IPS DF 19.7 (cell line): ENCODE data around the gene SLF2.
A peak's percentile ranks its signal among the peaks of the same experiment; 100 is the strongest.
"Not testable (repeated sequence)": the region's sequence is repeated elsewhere in the genome, so short reads cannot be mapped to it uniquely, and the experiment has no call there.

Source experiments
- DNase-seq: peaks from one replicate; pipeline ENCODE4 v3.0.0-alpha.2; 2013; ENCODE audit warnings: low read depth, low spot score

SLF2 gene

DNA sequence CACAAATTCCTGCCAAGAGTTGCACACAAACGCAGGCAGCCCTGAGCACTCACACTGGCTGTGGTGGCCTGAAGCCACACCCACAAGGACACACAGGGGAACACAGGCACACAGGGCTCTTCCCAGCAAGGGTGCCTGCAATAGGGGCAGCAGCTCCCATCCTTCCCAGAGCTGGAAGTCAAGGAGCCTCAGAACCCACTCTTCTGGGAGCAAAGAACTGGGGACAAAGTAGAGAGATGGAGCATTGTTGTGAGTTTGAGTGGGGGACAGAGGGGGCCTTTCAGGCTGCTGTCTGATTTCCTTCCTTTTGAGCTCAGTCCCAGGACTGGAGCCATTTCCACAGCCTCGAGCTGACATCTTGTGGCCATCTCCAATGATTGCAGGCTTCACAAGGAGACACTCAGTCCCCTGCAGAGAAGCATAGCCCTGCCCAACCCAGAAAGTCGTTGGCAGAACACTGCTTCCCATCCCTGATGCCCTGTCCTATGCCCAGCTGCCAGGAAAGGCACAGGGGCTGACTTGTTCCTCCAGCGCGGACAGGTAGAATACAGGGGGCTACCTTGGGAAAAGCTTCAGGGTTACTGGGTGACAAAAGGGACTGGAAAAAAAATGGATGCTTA is 34.4 kb upstream of the SLF2 start:
- peak; percentile 57 for DNase-seq

DNA sequence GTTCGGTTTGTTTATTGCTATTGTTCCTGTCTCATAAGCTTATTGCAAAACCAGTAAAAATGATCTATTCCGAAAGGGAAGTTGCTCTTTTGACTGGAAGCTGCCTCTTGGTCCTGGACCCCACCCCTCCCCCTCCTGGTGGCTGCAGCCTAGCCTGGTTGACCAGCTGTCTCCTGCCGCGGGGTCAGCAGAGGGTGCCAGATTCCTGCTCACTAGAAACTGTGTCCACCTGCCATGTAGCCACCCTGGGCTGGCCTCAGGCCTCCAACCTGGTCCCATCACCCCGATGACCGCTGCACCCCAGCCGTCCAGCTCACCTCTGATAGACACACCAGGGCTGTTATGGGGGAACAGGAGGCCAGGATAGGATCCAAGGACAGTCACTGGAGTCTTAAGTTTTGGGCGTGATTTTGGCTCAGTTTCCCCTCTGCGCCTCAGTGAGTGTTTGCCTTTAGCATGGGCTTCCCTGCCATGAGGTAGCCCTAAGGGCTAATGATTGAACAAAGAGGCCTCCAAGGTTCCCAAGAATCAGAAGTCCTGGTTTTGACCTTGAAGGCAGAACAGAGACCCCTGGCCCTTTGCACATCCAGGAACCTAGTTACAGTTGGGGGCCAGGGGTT is 32.9 kb upstream of the SLF2 start:
- DNase-seq = no peak

DNA sequence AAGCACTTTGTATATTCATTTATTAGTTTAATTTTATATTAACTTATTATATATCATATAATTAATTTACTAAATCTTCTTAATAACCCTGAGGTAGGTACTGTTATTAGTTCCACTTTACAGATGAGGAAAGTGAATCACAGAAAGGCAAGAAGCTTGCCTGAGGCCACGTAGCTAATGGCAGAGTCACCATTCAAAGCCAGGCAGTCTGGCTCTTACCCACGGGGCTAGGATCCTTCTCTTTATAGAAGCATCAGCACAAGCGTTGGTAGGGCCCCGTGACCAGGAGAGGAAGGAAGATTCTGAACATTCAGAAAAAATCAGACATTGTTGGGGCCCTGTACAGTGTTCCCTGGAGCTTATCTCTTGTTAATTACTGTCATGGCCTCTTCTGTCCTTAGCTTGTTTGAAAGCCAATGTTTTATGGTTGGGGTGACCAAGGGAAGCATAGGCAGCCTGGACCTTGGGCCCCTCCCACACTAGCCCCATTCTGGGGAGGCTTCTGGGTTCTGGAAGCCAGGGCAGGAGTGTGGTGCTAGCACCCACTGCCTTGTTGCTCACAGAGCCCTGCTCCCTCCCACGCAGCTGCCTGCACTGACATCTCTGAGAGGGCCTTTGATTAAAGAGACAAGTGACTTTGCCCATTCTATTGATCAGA is 31.1 kb upstream of the SLF2 start:
- DNase-seq = no peak

GRCh38 chr10:100882252-100882651 is 30.5 kb upstream of the SLF2 start:
- no peak for DNase-seq

- no peak for DNase-seq
Measured at GRCh38 chr10:100882671-100883311, 30.0 kb upstream of the SLF2 start.

GRCh38 chr10:100883312-100883821 is 29.4 kb upstream of the SLF2 start:
- no peak for DNase-seq

- not testable (repeated sequence) for DNase-seq
Measured at GRCh38 chr10:100885611-100886010, 27.2 kb upstream of the SLF2 start.

- DNase-seq = no peak
Measured at GRCh38 chr10:100886091-100886490, 26.7 kb upstream of the SLF2 start.

- no peak for DNase-seq
Measured at GRCh38 chr10:100886521-100886920, 26.2 kb upstream of the SLF2 start.

DNA sequence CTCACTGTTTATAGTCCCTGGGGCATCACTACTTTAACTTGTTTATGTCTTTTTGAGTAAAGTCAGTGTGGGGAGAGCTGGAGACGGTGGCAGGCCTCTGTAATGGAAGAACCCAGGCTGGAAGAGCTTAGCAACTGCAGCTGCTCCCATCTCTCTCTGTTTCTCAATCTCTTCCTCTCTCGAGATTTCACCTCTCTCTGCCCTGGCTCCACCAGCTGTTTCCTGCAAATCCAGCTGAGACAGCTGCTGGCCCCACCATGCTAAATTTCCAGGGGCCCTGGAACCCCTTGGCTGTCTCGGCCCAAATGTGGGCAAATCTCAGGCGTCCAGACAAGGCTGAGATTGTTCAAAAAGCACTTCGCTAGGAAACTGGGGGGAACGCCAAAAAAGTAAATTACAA is 25.8 kb upstream of the SLF2 start:
- no peak for DNase-seq

DNA sequence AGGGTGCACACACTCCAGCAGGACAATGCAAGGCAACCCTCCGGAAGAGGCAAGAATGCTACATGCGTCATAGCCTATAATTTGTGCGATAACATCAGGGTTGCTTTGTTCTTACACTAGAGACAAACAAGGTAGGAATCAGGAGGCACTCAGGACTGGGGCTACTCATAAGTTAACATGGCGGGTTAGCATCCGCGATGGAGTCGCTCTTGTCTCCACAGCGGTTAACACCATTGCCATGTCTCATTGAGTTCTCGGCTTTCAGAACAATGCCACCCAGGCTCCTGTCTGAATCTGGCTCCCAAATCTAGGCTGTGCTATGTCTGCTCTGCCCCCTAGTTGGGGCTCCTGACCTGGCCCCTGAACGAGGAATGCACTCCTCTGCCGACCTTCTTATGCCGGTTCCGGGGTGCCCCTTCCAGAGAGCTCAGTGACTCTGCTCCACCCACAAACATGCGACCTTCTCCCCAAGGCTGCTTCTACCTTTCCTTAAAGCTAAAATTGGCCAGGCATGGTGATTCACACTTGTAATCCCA is 24.9 kb upstream of the SLF2 start:
- no peak for DNase-seq

GRCh38 chr10:100888957-100889356 is 23.8 kb upstream of the SLF2 start:
- DNase-seq = no peak

DNA sequence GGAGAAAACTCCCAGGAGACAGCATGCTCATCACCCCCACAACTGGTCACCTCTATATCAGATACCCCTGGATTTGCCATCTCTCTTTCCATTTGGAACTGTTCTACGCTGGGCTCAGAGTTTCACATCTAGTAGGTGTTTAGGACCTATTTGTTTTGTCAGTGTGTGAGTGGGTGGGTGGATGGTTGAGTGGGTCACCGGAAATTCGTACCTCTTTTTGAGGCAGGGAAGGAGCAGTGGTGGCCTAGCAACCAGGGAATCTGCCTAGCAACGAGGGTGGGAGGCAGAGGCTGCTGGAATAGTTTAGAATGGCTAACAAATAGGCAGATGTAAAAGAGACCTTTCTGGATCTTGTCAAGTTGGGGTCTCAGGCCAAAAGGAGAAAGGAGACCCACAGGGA is 23.2 kb upstream of the SLF2 start:
- DNase-seq = no peak

DNA sequence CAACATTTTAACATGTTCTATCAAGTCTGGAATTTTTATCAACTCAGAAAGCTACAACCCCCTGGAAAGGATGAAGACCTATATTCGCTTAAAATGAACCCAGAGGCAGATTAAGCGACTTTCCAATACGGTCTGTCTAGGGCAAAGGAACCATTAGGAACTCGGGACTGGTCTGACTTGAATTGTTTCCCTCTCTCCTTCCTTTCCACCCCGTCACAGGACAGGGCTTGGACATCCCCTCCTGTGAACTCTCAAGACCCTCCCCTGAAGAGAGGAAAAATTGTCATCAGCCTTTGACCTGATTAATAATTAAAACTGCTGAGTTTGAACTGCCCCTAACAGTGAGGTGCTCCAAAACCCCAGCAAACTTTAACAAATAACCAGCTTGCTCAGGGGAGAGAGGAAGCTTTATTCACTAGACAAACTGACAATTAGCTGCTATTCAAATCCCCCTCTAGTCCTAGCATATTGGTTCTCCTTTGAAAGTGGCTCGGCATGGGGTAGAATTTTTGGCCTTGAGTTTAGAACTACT is 22.6 kb upstream of the SLF2 start:
- no peak for DNase-seq

DNA sequence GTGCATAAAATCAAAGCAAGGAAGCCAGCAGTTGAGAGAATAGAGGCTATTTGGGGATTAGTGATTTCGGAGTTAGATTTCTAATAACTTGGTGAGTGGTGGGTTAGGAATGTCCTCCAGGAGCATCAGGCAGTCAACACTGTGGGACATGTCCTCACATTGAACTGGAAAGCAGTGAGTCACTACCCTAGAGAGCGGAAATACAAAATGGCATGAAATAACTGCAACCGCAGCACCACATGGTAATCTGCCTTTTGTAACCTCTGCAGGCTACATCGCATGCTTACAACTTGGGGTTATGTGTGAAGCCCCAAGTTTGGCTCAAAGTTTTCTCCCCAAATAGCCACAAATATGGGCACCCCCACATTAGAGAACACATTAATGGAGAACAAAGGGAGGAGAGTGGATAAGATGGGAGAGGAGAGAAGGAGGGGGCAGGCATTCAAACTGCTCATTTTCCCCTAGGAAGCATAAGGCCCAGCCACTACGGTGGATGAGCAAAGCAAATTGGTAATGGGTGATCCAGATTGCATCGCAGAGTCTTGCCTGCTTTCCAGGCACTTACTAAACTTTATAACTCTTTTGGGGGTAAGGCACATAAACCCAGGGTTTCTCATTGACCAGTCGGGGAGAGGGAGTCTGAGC is 22.0 kb upstream of the SLF2 start:
- DNase-seq = no peak

- DNase-seq = no peak
Measured at GRCh38 chr10:100894033-100894432, 18.7 kb upstream of the SLF2 start.

- DNase-seq = no peak
Measured at GRCh38 chr10:100894589-100895294, 18.0 kb upstream of the SLF2 start.

- no peak for DNase-seq
Measured at GRCh38 chr10:100895346-100895745, 17.4 kb upstream of the SLF2 start.

- no peak for DNase-seq
Measured at GRCh38 chr10:100895896-100896295, 16.9 kb upstream of the SLF2 start.

DNA sequence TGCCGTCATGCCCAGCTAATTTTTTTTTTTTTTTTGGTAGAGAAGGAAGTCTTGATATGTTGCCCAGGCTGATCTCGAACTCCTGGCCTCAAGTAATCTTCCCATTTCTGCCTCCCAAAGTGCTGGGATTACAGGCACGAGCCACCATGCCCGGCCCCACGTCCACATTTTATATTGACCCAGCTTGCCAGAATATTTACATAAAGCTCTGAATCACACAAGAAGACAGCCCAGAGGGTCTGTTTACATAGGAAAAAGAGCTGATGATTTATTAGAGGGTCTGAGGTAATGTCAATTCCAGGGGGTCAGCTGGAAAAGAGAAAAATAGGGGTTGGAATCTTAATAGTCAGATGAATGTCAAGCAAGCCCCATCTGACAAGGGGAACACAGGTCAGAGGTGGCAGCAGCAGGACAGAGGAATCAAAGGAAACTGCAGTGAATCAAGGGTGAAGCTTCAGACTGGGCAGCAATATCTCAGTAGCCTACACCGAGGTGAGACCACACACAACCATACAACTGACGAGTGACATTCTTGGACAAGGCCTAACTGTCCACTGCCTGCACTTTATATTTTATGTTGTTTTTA is 15.8 kb upstream of the SLF2 start:
- no peak for DNase-seq
